PC-9 (cell line): ENCODE results near the gene ARFGAP1. TPM values are rescaled to one million over a fixed set of nuclear protein-coding genes. Genes with fewer than 3 reads are reported as not detected.

Experiments
- BruUV-seq: library from RNA; stranded (reverse); fragments of 400-500 nt; replicated peaks from 2 replicates; lab custom pipeline; 2021; lab: Mats Ljungman, UMichigan
- CTCF ChIA-PET: fragments of 300-600 bp; sonication (Branson Sonifier 250); formaldehyde crosslinking; loops from one replicate; lab custom pipeline; 2022; ENCODE audit warnings: antibody characterized with exemption; lab: Charles Lee
- POLR2A ChIA-PET: fragments of 300-600 bp; sonication (Branson Sonifier 250); formaldehyde crosslinking; loops from one replicate; lab custom pipeline; 2022; ENCODE audit warnings: antibody characterized with exemption; ENCODE audit not compliant: unreplicated experiment; lab: Charles Lee
- DNase-seq, 2 experiments: peaks; one replicate each; pipeline versions ENCODE4 v3.0.0 to v3.0.0-alpha.2; 2015 to 2022; ENCODE audit warnings: mixed read lengths in 1 of 2
- H2AFZ ChIP-seq: fragments of 200-600 bp; sonication (generic); 2 replicates; pipeline ENCODE4 v1.8.1; 2017; ENCODE audit warnings: antibody characterized with exemption
- H3F3A ChIP-seq: fragments of 200-600 bp; sonication (generic); 2 replicates; pipeline ENCODE4 v1.8.1; 2017; ENCODE audit warnings: antibody characterized with exemption, mild to moderate bottlenecking, low read depth; ENCODE audit not compliant: insufficient read depth
- H3K27ac ChIP-seq: fragments of 200-600 bp; sonication (generic); 2 replicates; pipeline ENCODE4 v1.6.1; 2016; ENCODE audit warnings: mixed run types
- H3K27me3 ChIP-seq: fragments of 200-600 bp; sonication (generic); 2 replicates; pipeline ENCODE4 v1.6.1; 2016; ENCODE audit warnings: low read depth, mixed run types; ENCODE audit not compliant: insufficient read depth
- H3K36me3 ChIP-seq: fragments of 200-600 bp; sonication (generic); 2 replicates; pipeline ENCODE4 v1.6.1; 2016; ENCODE audit warnings: low read depth, mixed run types
- H3K4me1 ChIP-seq: fragments of 200-600 bp; sonication (generic); replicated peaks from 2 replicates; pipeline ENCODE4 v1.6.1; 2016; ENCODE audit warnings: mixed run types; ENCODE audit not compliant: insufficient read depth
- H3K4me2 ChIP-seq: fragments of 200-600 bp; sonication (generic); 2 replicates; pipeline ENCODE4 v1.6.1; 2017; ENCODE audit warnings: mixed run types
- H3K4me3 ChIP-seq: fragments of 200-600 bp; sonication (generic); 2 replicates; pipeline ENCODE4 v1.6.1; 2016; ENCODE audit warnings: mixed run types
- H3K79me2 ChIP-seq: fragments of 200-600 bp; sonication (generic); 2 replicates; pipeline ENCODE4 v1.6.1; 2017; ENCODE audit warnings: low read depth, mixed run types
- H3K9me2 ChIP-seq: fragments of 200-600 bp; sonication (generic); 2 replicates; pipeline ENCODE4 v1.8.1; 2017; ENCODE audit warnings: mild to moderate bottlenecking; ENCODE audit not compliant: insufficient read depth
- H3K9me3 ChIP-seq: fragments of 200-600 bp; sonication (generic); 2 replicates; pipeline ENCODE4 v1.8.1; 2016; ENCODE audit warnings: low read depth; ENCODE audit not compliant: insufficient read depth
- H4K20me1 ChIP-seq: fragments of 200-600 bp; sonication (generic); 2 replicates; pipeline ENCODE4 v1.8.1; 2017; ENCODE audit not compliant: insufficient read depth
- EZH2 ChIP-seq: fragments of 200-600 bp; sonication (generic); IDR thresholded peaks from 2 replicates; pipeline ENCODE4 v1.8.0; 2017; ENCODE audit warnings: antibody characterized with exemption, low read depth
- intact Hi-C: fragments of 100-400 bp; cut with micrococcal nuclease; formaldehyde crosslinking; loops from one replicate; pipeline ENCODE4 v1.10.0; 2022; ENCODE audit not compliant: unreplicated experiment
- total RNA-seq: library from RNA; stranded (reverse); gene quantifications from 2 replicates; pipeline ENCODE4 v1.2.3, GENCODE V29; 2021
- TF ChIP-seq, protein P1 (sequence below): fragments of 200-600 bp; sonication (generic); conservative IDR thresholded peaks from 2 replicates; pipeline ENCODE4 v1.6.1; 2017; ENCODE audit warnings: mixed run types, antibody characterized with exemption, mild to moderate bottlenecking, moderate library complexity

ARFGAP1 gene
- total RNA-seq, 1 experiment from 2014 or later, result 89.0 TPM

DNA sequence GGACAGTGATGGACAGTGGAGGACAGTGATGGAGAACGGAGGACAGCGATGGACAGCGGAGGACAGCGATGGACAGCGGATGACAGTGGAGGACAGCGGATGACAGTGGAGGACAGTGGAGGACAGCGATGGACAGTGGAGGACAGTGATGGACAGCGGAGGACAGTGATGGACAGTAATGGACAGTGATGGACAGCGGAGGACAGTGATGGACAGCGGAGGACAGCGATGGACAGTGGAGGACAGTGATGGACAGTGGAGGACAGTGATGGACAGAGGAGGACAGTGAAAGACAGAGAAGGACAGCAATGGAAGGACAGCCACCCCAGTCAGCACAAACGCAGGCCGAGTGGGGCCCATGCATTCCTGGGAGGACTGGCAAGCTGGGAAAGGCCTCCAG is 15.0 kb upstream of the ARFGAP1 start:
- Histone ChIP-seq H3K4me1 (no peaks in the 10 kb centered on the region), H3K4me3 (no peak overlapping the region), H2AFZ (no peak overlapping the region), H3K36me3 (no peaks in the 10 kb centered on the region), H3K27me3 (peaks cover 88% of the 10 kb centered on the region), H4K20me1 (no peaks in the 10 kb centered on the region), H3K27ac (no peak overlapping the region), H3F3A (no peaks in the 10 kb centered on the region), H3K9me3 (no peaks in the 10 kb centered on the region), H3K4me2 (no peak overlapping the region), H3K79me2 (no peaks in the 10 kb centered on the region), H3K9me2 (no peaks in the 10 kb centered on the region)
- DNase-seq, result no peak
- no TSS peak for BruUV-seq
- CTCF ChIA-PET, result no interaction called here
- TF ChIP-seq, protein P1, sequence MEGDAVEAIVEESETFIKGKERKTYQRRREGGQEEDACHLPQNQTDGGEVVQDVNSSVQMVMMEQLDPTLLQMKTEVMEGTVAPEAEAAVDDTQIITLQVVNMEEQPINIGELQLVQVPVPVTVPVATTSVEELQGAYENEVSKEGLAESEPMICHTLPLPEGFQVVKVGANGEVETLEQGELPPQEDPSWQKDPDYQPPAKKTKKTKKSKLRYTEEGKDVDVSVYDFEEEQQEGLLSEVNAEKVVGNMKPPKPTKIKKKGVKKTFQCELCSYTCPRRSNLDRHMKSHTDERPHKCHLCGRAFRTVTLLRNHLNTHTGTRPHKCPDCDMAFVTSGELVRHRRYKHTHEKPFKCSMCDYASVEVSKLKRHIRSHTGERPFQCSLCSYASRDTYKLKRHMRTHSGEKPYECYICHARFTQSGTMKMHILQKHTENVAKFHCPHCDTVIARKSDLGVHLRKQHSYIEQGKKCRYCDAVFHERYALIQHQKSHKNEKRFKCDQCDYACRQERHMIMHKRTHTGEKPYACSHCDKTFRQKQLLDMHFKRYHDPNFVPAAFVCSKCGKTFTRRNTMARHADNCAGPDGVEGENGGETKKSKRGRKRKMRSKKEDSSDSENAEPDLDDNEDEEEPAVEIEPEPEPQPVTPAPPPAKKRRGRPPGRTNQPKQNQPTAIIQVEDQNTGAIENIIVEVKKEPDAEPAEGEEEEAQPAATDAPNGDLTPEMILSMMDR, result no peak
- no peak for TF ChIP-seq EZH2
- intact Hi-C loops, result no loop called here
- POLR2A ChIA-PET, result no interaction called here

DNA sequence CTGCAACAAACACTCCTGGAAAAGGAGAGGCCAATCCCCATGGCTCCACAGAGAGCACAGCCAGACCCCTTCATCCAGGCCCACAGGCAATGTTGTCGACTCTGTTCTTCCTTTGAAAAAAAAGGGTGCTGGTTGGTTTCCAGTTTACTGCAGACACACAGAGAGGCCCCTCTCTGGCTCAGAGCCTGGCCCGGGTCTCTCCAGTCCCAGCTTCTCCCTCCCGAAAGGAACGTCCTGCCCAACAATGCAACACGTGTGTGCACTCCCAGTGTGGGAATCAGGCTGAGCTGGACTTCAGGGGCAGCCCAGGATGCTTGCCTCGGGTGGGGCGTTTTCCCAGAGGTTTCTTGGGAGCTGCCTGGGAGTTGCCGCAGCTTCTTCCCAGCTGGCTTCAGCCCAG is 13.8 kb upstream of the ARFGAP1 start:
- Histone ChIP-seq H2AFZ (no peak overlapping the region), H4K20me1 (no peaks in the 10 kb centered on the region), H3K9me3 (no peaks in the 10 kb centered on the region), H3K9me2 (no peaks in the 10 kb centered on the region), H3K4me2 (no peak overlapping the region), H3K4me1 (no peaks in the 10 kb centered on the region), H3F3A (no peaks in the 10 kb centered on the region), H3K4me3 (no peak overlapping the region), H3K27ac (no peak overlapping the region), H3K79me2 (no peaks in the 10 kb centered on the region), H3K36me3 (no peaks in the 10 kb centered on the region), H3K27me3 (peaks cover 91% of the 10 kb centered on the region)
- POLR2A ChIA-PET, result no interaction called here
- no peak for DNase-seq
- CTCF ChIA-PET, result no interaction called here
- intact Hi-C loops, result no loop called here
- no TSS peak for BruUV-seq
- no peak for TF ChIP-seq EZH2

DNA sequence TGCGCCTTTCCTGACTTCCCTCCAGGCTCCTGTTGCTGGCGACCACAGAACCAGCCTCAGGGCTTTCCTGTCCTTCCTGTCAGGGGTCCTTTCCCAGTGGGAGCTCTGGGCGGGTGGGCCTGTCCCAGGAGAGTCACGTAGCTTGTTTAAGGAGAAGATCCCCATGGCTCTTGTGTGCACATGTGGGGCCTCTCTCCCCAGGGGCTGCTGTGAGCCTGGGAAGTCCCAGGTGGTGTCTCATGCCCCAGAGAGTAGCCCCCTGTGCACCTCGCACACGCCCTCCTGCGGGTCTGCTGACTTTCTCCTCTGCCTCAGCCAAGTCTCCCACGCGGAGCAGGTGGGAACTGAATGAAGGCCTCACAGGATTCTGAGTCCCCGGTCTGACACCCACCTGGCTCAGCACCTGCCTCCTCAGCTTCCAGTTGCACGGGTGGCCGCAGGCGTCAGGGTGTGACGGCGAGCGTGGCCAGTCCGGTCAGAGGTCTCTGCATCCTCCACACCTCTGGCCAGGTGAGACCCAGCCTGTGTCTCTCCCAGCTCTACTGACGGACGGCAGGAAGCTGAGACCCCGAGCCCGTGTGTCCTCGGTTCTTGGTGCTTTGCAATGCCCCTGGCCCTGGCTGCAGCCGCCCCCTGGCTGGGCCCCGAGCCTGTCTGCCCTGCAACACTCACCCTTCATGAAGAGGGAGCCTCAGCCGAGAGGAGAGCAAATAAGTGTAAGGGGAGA is 12.7 kb upstream of the ARFGAP1 start:
- Histone ChIP-seq H3F3A (no peaks in the 10 kb centered on the region), H2AFZ (no peak overlapping the region), H3K4me1 (no peaks in the 10 kb centered on the region), H3K36me3 (no peaks in the 10 kb centered on the region), H3K9me2 (no peaks in the 10 kb centered on the region), H3K27ac (no peak overlapping the region), H3K79me2 (no peaks in the 10 kb centered on the region), H3K9me3 (no peaks in the 10 kb centered on the region), H3K27me3 (peaks cover 98% of the 10 kb centered on the region), H3K4me2 (no peak overlapping the region), H4K20me1 (no peaks in the 10 kb centered on the region), H3K4me3 (no peak overlapping the region)
- no TSS peak for BruUV-seq
- intact Hi-C loops, result no loop called here
- CTCF ChIA-PET, result no interaction called here
- TF ChIP-seq EZH2, result no peak
- TF ChIP-seq, protein P1, result no peak
- POLR2A ChIA-PET, result no interaction called here
- no peak for DNase-seq
